ENCODE measurements around the gene PDLIM1.

DNA sequence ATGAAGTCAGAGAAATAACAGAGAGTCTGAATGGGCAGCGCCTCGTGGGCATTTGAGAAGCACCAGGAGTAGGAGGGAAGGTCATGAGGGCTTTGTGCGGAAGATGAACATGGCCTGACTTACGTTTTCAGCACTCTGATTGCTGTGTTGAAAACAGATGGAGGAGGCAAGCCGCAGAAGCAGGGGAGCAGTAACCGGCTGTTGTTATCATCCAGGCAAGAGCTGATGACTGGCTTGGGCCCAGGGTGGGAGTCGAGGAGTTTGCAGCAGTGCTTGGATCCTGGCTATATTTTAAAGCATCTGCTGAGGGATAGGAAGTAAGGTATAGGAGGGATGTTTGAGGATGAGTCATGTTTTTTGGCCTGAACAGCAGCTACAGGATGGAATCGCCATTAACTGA lies 12.7 kb upstream of the PDLIM1 start:
- TF ChIP-seq, protein P1, sequence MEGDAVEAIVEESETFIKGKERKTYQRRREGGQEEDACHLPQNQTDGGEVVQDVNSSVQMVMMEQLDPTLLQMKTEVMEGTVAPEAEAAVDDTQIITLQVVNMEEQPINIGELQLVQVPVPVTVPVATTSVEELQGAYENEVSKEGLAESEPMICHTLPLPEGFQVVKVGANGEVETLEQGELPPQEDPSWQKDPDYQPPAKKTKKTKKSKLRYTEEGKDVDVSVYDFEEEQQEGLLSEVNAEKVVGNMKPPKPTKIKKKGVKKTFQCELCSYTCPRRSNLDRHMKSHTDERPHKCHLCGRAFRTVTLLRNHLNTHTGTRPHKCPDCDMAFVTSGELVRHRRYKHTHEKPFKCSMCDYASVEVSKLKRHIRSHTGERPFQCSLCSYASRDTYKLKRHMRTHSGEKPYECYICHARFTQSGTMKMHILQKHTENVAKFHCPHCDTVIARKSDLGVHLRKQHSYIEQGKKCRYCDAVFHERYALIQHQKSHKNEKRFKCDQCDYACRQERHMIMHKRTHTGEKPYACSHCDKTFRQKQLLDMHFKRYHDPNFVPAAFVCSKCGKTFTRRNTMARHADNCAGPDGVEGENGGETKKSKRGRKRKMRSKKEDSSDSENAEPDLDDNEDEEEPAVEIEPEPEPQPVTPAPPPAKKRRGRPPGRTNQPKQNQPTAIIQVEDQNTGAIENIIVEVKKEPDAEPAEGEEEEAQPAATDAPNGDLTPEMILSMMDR (IDR thresholded peaks at IDR 0.05 in 2 of 3, conservative IDR thresholded peaks at IDR 0.05 in 1 of 3; ENCODE audit: borderline replicate concordance in 1 of 3, insufficient read depth in 1 of 3, low read depth in 2 of 3, low read length in 2 of 3): no peak
- TF ChIP-seq, protein P2, sequence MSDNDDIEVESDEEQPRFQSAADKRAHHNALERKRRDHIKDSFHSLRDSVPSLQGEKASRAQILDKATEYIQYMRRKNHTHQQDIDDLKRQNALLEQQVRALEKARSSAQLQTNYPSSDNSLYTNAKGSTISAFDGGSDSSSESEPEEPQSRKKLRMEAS (IDR thresholded peaks at IDR 0.05): no peak

Data from HCT116 (cell line).